ENCODE data around the gene SPEN.

SPEN gene

DNA sequence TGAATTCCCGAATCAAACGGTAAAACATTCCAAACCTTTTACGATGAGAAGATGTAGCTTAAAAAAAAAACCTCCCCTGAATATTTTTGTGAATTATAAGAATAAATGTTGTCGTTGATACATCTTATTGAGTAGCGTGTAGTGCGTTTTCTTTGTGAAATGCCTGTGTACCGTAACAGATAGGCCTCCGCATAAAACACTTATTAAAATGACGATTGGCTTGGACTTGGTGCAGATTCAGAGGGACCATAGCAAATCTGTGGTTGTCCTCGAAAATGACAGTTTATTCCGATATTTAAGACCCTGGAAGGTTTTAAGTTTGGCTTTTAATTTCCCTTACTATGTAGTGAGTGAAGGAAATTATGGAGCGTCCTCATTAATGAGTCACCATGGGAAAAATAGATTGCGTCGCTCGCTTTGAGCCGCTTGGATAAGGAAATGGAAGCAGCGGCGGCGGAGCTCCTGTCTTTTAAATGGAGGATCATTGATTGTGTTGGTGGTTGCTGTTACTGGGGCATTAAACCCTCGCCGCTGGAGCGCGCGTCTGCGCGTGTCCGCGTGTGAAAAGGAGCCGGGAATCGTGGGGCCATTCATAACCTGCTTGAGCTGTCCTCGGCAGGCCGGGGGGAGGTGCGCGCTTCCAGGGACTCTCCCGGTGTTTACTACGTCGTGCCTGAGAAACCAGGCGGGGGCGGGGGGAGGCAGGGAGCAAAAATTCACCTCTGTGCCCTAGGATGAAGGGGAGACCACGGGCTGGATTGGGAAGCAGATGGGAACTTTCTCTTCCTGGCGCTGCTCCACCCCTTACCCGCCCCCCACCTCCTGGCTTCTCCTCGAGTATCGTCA, 1.6 kb downstream of the SPEN start:
- DNase-seq, result peak; percentile 85
- in situ Hi-C loops (cut with HindIII; ENCODE audit: low pct_ligation_motif_present, low pct_unique_long_range_greater_than_20kb, low sequenced_read_pairs), result no loop called here

DNA sequence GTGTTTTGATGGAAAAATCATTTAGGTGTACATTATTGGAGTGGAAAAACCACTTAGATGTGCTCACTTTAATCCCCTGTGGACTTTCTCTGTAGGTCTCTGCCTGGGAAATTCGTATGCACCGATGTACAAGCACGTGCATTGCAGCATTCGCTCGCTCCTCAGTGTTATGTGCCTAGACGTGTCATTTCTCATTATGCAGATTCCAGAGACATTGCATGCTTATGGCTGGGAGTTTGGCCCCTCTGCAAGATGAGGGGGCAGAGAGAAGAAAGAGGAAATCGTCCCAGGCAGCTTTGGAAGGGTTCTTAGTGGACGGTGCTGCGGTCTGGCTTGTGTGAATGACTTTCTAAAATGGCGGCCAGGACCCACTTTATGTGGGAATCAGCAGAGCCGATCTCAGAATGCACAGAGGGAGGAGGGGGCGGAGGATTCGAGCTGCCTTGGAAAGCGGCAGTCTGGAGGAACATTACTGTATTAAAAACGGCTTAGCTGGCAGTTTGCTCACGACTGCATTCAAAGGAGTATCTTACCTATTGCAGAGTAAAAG, 2.3 kb downstream of the SPEN start:
- DNase-seq, result peak; percentile 71

GRCh38 chr1:15850471-15851001, 3.0 kb downstream of the SPEN start:
- in situ Hi-C loops (cut with HindIII; ENCODE audit: low pct_ligation_motif_present, low pct_unique_long_range_greater_than_20kb, low sequenced_read_pairs), result no loop called here
- no peak for DNase-seq

More for the DNA sequence above, 2.3 kb downstream of the SPEN start:
- in situ Hi-C loops (cut with HindIII; ENCODE audit: low pct_ligation_motif_present, low pct_unique_long_range_greater_than_20kb, low sequenced_read_pairs), result no loop called here

DNA sequence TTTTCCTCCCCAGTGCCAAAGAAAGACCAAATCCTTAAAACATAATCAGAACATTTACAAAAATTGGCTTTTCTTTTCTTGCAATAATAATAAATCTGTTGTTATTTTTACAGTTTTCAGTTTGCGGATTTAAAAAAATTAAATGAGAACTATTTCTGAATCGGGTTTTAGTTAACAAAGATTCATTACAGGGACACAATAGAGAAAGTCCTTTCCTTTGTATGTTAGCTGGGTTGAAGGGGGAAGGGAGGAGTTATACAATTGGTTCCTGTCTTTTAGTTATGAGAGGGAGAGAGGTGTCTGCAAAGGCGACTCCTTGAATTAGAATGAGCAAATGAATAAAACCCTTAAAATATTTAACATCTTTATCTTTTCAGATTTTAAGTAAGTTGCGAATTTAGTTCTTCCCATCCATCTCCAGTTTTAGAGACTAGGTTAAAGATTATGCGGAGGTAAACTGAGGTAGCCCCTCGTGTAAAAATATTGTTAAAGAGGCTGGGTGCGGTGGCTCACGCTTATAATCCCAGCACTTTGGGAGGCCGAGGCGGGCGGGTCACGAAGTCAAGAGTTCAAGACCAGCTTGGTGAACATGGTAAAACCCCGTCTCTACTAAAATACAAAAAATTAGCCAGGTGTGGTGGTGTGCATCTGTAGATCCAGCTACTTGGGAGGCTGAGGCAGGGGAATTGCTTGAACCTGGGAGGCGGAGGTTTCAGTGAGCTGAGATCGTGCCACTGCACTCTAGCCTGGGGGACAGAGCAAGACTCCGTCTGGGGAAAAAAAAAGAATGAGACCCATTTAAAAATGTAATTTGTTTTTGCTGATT, 3.9 kb downstream of the SPEN start:
- in situ Hi-C loops (cut with HindIII; ENCODE audit: low pct_ligation_motif_present, low pct_unique_long_range_greater_than_20kb, low sequenced_read_pairs), result no loop called here
- DNase-seq, result no peak

DNA sequence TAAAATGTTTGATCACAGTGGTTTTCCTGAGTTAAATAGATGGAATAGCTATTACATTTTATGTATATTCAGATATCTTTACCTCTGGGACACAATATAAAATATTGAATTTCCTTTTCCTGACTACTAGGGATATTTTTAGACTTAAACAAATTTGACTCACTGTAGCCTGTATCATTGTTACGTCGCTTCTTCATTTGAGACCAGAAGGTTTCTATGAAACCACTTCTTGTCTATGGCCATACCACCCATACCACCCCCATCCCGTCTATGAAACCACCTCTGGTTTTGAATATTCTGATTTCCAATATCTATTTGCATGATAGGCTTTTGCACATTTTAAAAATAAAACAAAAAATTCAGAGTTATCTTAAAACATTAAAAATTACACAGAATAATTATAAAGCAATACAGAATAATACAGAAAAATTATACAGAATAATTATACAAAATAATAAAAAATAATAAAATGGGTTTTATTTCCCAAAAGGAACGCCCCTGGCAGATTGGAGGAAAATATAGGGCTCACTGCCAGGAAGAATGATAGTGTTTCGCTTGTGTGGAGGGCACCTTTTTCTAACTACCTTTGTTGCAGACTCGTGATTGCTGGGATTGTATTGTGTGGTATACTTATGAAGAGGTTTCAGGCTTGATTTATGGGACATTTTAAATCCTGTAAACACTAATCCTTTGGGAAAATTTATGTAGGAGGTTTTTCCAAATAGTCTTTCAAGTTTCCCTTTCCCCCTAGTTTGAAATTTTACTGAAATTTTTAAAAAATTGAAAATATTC, 4.7 kb downstream of the SPEN start:
- in situ Hi-C loops (cut with HindIII; ENCODE audit: low pct_ligation_motif_present, low pct_unique_long_range_greater_than_20kb, low sequenced_read_pairs), result no loop called here
- DNase-seq, result no peak

GRCh38 chr1:15852828-15853302, 5.4 kb downstream of the SPEN start:
- in situ Hi-C loops (cut with HindIII; ENCODE audit: low pct_ligation_motif_present, low pct_unique_long_range_greater_than_20kb, low sequenced_read_pairs), result no loop called here
- DNase-seq, result no peak

GRCh38 chr1:15856888-15857287, 9.4 kb downstream of the SPEN start:
- no peak for DNase-seq
- in situ Hi-C loops (cut with HindIII; ENCODE audit: low pct_ligation_motif_present, low pct_unique_long_range_greater_than_20kb, low sequenced_read_pairs), result no loop called here

DNA sequence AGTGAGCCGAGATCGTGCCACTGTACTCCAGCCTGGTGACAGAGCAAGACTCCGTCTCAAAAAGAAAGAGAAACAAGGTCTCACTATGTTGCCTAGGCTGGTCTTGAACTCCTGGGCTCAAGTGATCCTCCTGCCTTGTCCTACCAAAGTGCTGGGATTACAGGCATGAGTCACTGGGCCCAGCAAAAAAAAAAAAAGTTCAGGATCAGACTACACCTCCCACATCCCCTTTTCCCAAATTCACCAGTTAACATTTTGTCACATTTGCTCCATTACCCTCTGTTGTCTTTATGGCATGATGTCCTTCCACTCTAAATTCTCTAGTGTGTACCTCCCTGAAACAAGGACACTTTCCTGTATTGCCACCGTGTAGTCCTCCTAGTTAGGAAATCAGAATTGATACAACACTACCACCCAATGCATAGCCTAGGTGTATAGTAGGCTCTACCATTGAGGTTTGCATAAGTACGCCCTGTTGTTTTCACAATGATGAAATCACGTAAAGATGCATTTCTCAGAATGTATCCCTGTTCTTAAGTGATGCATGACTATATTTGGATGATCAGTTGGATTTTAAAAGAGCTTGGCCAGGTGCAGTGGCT, 10.7 kb downstream of the SPEN start:
- in situ Hi-C loops (cut with HindIII; ENCODE audit: low pct_ligation_motif_present, low pct_unique_long_range_greater_than_20kb, low sequenced_read_pairs), result no loop called here
- no peak for DNase-seq

GRCh38 chr1:15858672-15859372, 11.3 kb downstream of the SPEN start:
- in situ Hi-C loops (cut with HindIII; ENCODE audit: low pct_ligation_motif_present, low pct_unique_long_range_greater_than_20kb, low sequenced_read_pairs), result no loop called here

DNA sequence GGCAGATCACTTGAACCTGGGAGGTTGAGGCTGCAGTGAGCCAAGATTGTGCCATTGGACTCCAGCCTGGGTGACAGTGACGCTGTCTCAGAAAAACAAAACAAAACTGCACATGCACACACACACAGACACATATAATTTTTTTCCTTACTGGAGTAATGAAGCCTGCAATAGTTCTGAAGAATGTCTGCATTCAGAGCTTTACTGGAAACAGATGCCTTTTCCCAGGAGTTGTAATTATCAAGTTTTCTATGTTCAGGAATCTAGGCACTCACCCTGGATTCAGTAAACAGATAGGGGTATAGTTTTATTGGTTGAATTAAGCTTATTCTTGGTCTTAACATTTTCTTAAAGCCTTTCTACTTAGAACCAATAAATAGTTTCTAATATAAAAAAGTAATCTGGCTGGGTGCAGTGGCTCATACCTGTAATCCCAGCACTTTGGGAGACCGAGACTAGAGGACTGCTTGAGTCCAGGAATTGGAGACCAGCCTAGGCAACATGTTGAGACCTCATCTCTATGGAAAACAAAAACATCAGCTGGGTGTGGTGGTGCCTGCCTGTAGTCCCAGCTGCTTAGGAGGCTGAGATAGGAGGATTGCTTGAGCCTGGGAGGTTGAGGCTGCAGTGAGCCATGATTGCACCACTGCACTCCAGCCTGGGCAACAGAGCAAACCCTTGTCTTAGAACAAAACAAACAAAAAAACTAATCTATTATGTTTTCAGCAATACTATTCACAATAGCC, 15.8 kb downstream of the SPEN start:
- in situ Hi-C loops (cut with HindIII; ENCODE audit: low pct_ligation_motif_present, low pct_unique_long_range_greater_than_20kb, low sequenced_read_pairs), result no loop called here
- no peak for DNase-seq

More at GRCh38 chr1:15858672-15859372, 11.3 kb downstream of the SPEN start:
- no peak for DNase-seq

DNA sequence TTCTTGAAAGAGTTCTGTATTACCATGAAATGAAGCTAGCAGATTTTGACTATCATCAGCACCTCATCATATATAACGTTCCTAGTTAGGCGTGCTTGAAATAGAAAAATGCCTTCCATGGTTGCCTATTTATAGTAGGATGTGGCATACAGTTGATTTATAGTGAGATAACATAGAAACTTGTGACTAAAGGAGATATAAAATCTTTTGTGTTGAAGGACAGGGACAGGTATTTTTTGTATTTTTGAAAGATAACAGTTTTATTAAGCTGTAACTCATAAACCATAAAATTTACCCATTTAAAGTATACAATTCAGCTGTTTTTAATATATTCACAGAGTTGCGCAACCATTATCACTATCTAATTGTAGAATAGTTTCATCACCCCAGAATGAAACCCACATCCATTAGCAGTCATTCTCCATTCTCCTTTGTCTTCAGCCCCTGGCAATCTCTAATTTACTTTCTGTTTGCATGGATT, 19.3 kb downstream of the SPEN start:
- in situ Hi-C loops (cut with HindIII; ENCODE audit: low pct_ligation_motif_present, low pct_unique_long_range_greater_than_20kb, low sequenced_read_pairs), result no loop called here
- DNase-seq, result no peak

DNA sequence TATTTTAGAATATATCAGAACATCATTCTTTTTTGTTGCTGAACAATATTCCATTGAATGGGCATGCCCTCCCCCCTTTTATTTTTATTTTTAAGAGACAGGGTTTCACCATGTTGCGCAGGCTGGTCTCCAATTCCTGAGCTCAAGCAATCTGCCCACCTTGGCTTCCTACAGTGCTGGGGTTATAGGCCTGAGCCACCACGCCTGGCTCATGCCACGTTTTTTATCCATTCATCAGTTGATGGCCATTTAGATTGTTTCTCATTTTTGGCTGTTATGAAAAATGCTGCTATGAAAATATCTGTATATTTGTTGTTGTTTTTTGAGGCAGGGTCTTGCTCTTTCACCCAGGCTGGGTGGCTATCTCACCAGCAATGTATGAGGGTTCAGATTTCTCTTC, 19.8 kb downstream of the SPEN start:
- in situ Hi-C loops (cut with HindIII; ENCODE audit: low pct_ligation_motif_present, low pct_unique_long_range_greater_than_20kb, low sequenced_read_pairs), result no loop called here

GRCh38 chr1:15869413-15869812, 21.9 kb downstream of the SPEN start:
- in situ Hi-C loops (cut with HindIII; ENCODE audit: low pct_ligation_motif_present, low pct_unique_long_range_greater_than_20kb, low sequenced_read_pairs), result no loop called here
- DNase-seq, result no peak

More for the DNA sequence above, 19.8 kb downstream of the SPEN start:
- no peak for DNase-seq

DNA sequence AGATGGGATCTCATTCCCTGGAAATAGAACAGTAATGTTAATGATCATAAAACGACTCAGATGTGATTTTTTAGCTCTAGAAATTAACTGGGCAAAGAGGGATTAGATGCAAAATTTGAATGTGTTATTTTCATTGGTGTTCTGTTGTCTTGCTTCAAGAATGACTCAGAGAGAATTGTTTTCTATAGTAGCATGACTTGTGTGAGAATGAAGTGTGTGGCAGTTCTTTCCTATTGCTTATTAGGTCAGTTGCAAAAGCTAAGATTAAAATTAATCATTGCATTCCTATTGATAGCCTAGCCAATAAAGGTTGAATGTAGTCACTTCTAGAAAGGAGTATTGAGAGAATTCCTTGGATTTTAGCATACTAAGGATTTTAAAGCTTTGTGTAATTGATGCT, 22.9 kb downstream of the SPEN start:
- DNase-seq, result no peak
- in situ Hi-C loops (cut with HindIII; ENCODE audit: low pct_ligation_motif_present, low pct_unique_long_range_greater_than_20kb, low sequenced_read_pairs), result no loop called here

DNA sequence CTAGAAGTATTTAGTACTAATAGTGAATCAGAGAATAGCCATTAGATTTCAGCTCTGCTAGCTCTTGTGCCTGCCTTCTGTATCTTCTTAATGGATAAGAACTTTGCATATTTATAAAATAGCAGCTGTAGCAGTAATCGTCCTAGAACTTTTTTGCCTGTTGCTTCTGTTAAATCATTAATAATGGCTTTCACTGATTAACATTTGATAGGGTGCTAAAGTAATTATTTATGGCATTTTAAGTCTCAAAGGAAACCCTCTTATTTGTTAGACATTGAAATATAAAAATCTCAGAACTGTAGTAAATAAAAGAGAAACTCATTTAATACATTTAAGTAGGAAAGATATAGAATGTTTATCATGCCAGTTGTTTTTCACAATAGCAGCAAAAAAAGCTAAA, 27.0 kb downstream of the SPEN start:
- DNase-seq, result no peak
- in situ Hi-C loops (cut with HindIII; ENCODE audit: low pct_ligation_motif_present, low pct_unique_long_range_greater_than_20kb, low sequenced_read_pairs), result no loop called here

- no peak for DNase-seq
- in situ Hi-C loops (cut with HindIII; ENCODE audit: low pct_ligation_motif_present, low pct_unique_long_range_greater_than_20kb, low sequenced_read_pairs), result no loop called here
These were observed 29.0 kb downstream of the SPEN start for GRCh38 chr1:15876357-15877055.
